ENCODE results near the gene USP49.

The USP49 gene

DNA sequence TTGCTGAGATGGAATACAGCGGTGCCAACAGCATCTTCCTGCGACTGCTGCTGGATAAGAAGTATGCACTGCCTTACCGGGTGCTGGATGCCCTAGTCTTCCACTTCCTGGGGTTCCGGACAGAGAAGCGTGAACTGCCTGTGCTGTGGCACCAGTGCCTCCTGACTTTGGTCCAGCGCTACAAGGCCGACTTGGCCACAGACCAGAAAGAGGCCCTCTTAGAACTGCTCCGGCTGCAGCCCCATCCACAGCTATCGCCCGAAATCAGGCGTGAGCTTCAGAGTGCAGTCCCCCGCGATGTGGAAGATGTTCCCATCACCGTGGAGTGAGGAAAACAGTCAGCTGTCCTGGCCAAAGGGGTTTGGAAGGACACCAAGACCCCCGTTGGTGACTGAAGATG is 37.2 kb upstream of the USP49 start:
- intact Hi-C loops (cut with DNase I) = loop anchor here (5.0 kb wide), 1 partner anchor 35 kb away; the partner anchor contains the start of gene USP49
- no peak for DNase-seq

- no peak for DNase-seq
- intact Hi-C loops (cut with DNase I) = loop anchor here (5.0 kb wide), 1 partner anchor 34 kb away; the partner anchor contains the start of gene USP49
Observed at GRCh38 chr6:41931792-41932191, 36.6 kb upstream of the USP49 start.

DNA sequence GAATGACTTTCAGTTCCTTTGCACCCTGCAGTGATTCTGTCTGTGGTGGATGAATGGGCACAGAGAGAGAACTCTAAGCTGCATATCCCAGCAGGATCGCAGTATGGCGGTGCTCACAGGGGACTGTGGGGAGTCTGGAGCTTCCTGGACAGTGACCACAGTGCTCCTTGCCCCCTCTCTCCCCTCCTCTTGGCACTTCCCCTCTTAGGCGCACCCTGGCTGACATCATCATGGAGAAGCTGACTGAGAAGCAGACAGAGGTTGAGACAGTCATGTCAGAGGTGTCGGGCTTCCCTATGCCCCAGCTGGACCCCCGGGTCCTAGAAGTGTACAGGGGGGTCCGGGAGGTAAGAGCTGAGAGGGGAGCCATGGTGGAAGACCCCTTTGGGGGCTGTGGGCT is 34.7 kb upstream of the USP49 start:
- intact Hi-C loops (cut with DNase I) = loop anchor here (5.0 kb wide), 1 partner anchor 33 kb away; the partner anchor contains the start of gene USP49
- no peak for DNase-seq

DNA sequence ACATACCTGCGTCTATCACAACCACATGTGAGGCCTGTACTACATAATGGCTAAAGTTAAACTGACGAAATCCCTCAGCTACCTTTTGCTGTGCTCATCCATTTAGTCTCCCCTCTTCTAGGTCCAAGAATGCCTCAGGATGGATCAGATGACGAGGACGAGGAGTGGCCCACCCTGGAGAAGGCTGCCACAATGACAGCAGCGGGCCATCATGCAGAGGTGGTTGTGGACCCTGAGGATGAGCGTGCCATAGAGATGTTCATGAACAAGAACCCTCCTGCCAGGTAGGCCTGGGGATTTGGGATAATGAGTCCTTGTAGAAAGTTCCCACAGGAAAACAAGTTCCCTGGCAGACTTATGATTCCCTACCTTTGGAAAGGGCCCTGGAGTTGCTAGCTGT is 32.1 kb upstream of the USP49 start:
- intact Hi-C loops (cut with DNase I) = no loop called here
- no peak for DNase-seq

GRCh38 chr6:41922154-41922553 is 27.0 kb upstream of the USP49 start:
- no peak for DNase-seq
- intact Hi-C loops (cut with DNase I) = loop anchor here (5.0 kb wide), 1 partner anchor 295 kb away; the partner anchor contains the start of gene MRPS10

GRCh38 chr6:41921712-41921998 is 26.5 kb upstream of the USP49 start:
- DNase-seq = peak in 2 of 10 donors; percentile 17 to 72
- intact Hi-C loops (cut with DNase I) = loop anchor here (1.0 to 5.0 kb wide), 2 partner anchors 134 to 296 kb away; partner anchors contain the start of genes MRPS10 and TOMM6

GRCh38 chr6:41920921-41921711 is 25.9 kb upstream of the USP49 start, which contains the start of the genes BYSL and MED20:
Gene BYSL, plus strand, starts transcription at chr6:41921499. Its CDS starts 64 bp downstream, at chr6:41921563.
Gene MED20, minus strand, starts transcription at chr6:41921139. Its CDS starts 121 bp downstream, at chr6:41921018.
- peak; percentile 91 to 99 (median 96) for DNase-seq
- intact Hi-C loops (cut with DNase I) = loop anchor here (1.0 to 5.0 kb wide), 2 partner anchors 134 to 296 kb away; partner anchors contain the start of genes MRPS10 and TOMM6

GRCh38 chr6:41917528-41917927 is 22.4 kb upstream of the USP49 start:
- intact Hi-C loops (cut with DNase I) = no loop called here
- no peak for DNase-seq

GRCh38 chr6:41914869-41915530 is 19.8 kb upstream of the USP49 start:
- no peak for DNase-seq
- intact Hi-C loops (cut with DNase I) = no loop called here

GRCh38 chr6:41914343-41914742 is 19.2 kb upstream of the USP49 start:
- intact Hi-C loops (cut with DNase I) = no loop called here
- DNase-seq = no peak

DNA sequence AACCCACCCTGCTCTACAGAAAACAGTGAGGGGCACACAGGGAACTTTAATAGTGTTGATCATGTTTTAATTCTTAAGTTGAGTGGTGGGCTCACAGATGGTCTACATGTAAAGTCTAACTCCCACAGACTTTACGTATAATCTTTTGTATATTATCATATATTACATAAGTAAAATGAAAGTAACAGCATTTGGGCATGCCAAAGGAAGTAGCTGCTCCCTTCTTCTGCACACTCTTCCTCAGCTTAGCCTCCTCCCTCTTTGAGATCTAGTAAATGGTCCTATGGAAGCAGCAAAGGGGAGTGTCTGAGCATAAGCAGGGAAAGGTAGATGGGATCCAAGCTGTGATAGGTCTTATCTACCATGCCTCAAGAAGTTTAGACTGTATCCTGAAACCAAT is 14.6 kb upstream of the USP49 start:
- DNase-seq = no peak
- intact Hi-C loops (cut with DNase I) = no loop called here

- intact Hi-C loops (cut with DNase I) = no loop called here
- DNase-seq = no peak
Observed at GRCh38 chr6:41901882-41902519, 6.8 kb upstream of the USP49 start.

DNA sequence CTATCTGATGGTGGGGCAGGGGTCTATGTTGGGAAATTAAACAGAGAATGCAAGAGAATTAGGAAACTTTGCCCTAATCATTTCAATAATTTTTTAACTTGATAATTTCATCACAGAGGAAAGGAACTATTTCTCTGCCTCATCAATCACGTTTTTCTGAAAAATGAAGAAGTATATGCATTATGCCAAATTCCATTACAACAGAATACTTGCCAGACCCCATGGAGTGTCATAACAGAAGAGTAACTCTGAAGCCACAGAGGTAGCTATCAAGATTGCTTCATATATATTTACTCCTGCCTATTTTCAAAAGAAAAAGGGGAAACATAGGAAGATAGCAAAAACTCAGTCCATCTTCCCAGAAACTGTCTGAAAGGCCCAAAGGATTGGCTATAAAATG is 5.7 kb upstream of the USP49 start:
- intact Hi-C loops (cut with DNase I) = no loop called here
- DNase-seq = no peak

DNA sequence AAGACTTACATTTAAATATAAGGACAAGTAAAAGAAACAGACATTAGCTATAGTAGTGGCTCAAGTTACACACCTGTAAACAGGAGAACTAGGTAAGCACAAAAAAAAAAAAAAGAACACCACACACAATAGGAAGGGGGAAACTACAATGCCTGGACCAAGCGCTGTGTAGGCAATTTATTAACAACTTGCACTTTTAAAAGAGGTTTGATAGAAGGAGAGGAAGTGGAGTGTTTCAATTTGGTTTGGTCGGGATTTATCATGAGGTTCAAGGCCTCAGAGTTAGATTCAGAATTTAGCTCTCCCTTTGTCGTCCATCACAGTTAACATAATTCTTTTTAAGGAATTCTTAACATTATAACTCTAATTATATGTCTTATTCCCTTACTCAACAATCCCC is 1.1 kb upstream of the USP49 start:
- no peak for DNase-seq
- intact Hi-C loops (cut with DNase I) = loop anchor here (5.0 to 10.0 kb wide), 2 partner anchors 36 to 111 kb away; partner anchors contain the start of genes PRICKLE4 and TOMM6

GRCh38 chr6:41894366-41895299 is 542 bp downstream of the USP49 start:
- DNase-seq = peak in 2 of 10 donors; percentile 3 to 74
- intact Hi-C loops (cut with DNase I) = loop anchor here (5.0 to 10.0 kb wide), 2 partner anchors 38 to 110 kb away; partner anchors contain the start of genes PRICKLE4 and TOMM6

DNA sequence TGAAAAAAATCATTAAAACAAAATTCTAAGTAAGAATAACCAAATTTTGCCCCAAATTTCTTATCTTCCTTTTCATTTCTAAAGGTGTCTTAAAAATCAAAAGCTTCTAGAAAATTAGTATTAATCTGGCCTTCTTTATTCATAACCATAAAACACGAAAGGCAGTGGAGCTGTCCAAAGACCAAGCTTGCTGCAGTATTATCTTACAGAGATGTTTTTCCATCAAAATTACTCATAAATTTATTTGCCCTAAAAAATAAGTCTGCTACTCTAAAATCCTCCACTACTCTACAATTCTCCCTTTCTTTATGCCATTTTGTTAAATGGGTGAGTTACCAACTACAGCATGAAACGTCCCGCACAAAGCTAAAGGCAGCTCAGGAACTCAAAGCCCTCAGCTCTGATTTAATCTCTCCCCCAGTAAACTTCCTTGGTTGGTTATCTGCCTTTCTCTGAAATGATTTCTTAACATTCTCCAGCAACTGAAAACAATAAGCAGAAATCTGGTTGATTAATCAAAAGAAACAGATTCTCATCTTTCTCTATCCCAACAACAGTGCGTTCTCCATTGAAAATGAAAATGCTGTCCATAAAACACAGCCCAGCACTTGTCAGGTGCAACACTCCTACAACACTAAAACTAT is 2.1 kb downstream of the USP49 start:
- intact Hi-C loops (cut with DNase I) = loop anchor here (10.0 kb wide), 1 partner anchor 108 kb away; the partner anchor contains the start of genes PRICKLE4 and TOMM6
- no peak for DNase-seq

GRCh38 chr6:41887331-41887751 is 7.8 kb downstream of the USP49 start:
- no peak for DNase-seq
- intact Hi-C loops (cut with DNase I) = no loop called here

DNA sequence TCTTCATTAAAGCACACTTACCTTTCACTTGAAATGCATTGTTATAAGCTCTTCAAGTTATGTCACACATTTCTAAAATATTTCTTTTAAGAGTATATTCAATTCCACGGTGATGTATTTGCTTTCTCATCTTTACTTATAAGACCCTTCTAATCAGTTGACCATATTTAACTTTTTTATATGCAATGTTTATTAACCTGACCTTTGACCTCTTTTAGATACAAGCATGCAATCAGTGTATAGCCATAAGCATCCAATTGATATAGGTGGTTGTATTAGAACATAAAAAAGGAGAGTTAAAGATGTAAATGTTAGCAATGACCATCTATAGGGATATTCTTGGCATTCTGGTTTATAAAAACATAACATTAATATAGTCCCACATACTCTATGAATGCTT is 9.2 kb downstream of the USP49 start:
- no peak for DNase-seq
- intact Hi-C loops (cut with DNase I) = no loop called here

DNA sequence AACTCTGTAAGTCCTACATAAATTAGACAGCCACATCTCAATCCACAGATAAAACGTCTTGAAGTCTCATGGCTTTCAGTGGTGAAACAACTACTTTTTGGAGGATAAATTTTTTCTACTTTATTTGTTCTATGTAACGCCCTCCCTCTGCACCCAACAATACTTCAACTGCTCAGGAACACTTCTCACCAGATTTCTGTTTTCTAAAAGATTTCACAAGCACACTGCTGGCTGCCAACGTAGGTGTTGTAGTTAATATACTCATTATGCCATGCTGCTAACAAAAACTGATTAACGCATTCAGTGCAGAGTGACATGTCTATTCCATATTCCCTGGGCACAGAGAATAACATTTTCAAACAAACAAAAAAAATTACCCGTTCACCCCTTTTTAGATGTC is 10.2 kb downstream of the USP49 start:
- intact Hi-C loops (cut with DNase I) = no loop called here
- no peak for DNase-seq
